HEK293 (cell line): ENCODE measurements around the gene OR2V1.
"Not testable (repeated sequence)": the region's sequence is repeated elsewhere in the genome, so short reads cannot be mapped to it uniquely, and the experiment has no call there.

Source experiments
- SALL2 ChIP-seq: fragments of 450-650 bp; formaldehyde crosslinking; IDR thresholded peaks from 2 replicates; pipeline ENCODE4 v1.5.0; 2017; ENCODE audit warnings: missing biosample characterization, mild to moderate bottlenecking, missing genetic modification characterization, borderline replicate concordance
- ZNF555 ChIP-seq: fragments of 450-650 bp; formaldehyde crosslinking; conservative IDR thresholded peaks from 2 replicates; pipeline ENCODE4 v1.5.1; 2017; ENCODE audit warnings: missing biosample characterization, mild to moderate bottlenecking, missing genetic modification characterization, inconsistent platforms
- ZNF639 ChIP-seq: fragments of 450-650 bp; formaldehyde crosslinking; IDR thresholded peaks from 2 replicates; pipeline ENCODE4 v1.5.1; 2016; ENCODE audit warnings: missing biosample characterization, missing genetic modification characterization

GRCh38 chr5:181095162-181095561, 35.8 kb downstream of the OR2V1 start:
- not testable (repeated sequence) for TF ChIP-seq ZNF639 (tag by site-specific recombination); ZNF555; SALL2 (tag by site-specific recombination)
